Ishikawa (cell line): ENCODE data around the gene NDUFB8.

Source experiments
- CEBPB ChIP-seq: IDR thresholded peaks from 2 replicates; pipeline ENCODE4 v1.6.1; 2012
- CREB1 ChIP-seq: IDR thresholded peaks from 2 replicates; pipeline ENCODE4 v1.6.1; 2012; ENCODE audit warnings: low read depth
- EGR1 ChIP-seq: IDR thresholded peaks from 2 replicates; pipeline ENCODE4 v1.6.1; 2012
- EP300 ChIP-seq: IDR thresholded peaks from 2 replicates; pipeline ENCODE4 v1.6.1; 2012; ENCODE audit warnings: borderline replicate concordance
- FOXM1 ChIP-seq: IDR thresholded peaks from 2 replicates; pipeline ENCODE4 v1.6.1; 2012; ENCODE audit warnings: low read depth, borderline replicate concordance
- MAX ChIP-seq: IDR thresholded peaks from 2 replicates; pipeline ENCODE4 v1.6.1; 2012
- NFIC ChIP-seq: IDR thresholded peaks from 2 replicates; pipeline ENCODE4 v1.6.1; 2012
- RAD21 ChIP-seq: IDR thresholded peaks from 2 replicates; pipeline ENCODE4 v1.6.1; 2012; ENCODE audit warnings: low read depth
- TAF1 ChIP-seq: IDR thresholded peaks from 2 replicates; pipeline ENCODE4 v1.6.1; 2012; ENCODE audit warnings: low read depth, mild to moderate bottlenecking
- TCF12 ChIP-seq: IDR thresholded peaks from 2 replicates; pipeline ENCODE4 v1.6.1; 2012; ENCODE audit warnings: low read depth
- TEAD4 ChIP-seq: IDR thresholded peaks from 2 replicates; pipeline ENCODE4 v1.6.1; 2012
- YY1 ChIP-seq: IDR thresholded peaks from 2 replicates; pipeline ENCODE4 v1.6.1; 2012; ENCODE audit warnings: low read depth
- ZBTB7A ChIP-seq: IDR thresholded peaks from 2 replicates; pipeline ENCODE4 v1.6.1; 2012; ENCODE audit warnings: low read depth
- TF ChIP-seq, protein P1 (sequence below): IDR thresholded peaks from 2 replicates; pipeline ENCODE4 v1.6.1; 2012
- TF ChIP-seq, protein P2 (sequence below): IDR thresholded peaks from 2 replicates; pipeline ENCODE4 v1.6.1; 2012; ENCODE audit warnings: low read depth, mild to moderate bottlenecking

The NDUFB8 gene

DNA sequence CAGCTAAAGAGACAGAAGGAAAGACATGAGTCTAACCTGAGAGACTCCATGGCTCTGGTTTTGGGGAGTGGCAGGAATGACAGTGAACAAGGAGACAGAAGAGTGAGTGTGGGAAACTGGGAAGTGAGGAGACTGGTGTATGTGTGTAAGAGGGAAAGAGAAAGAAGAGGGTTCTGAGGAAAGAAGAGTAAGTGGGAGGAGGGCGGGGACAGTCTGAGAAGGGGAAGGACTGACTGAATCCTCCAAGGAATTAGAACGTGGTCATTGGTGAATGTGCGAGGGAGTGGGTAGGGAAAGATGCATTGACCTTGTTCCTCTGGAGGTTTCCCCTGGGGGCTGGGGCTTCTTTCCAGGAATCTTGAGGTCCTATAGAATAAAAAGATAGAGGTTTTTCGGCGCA, 40.3 kb downstream of the NDUFB8 start:
- no peak for TF ChIP-seq RAD21

DNA sequence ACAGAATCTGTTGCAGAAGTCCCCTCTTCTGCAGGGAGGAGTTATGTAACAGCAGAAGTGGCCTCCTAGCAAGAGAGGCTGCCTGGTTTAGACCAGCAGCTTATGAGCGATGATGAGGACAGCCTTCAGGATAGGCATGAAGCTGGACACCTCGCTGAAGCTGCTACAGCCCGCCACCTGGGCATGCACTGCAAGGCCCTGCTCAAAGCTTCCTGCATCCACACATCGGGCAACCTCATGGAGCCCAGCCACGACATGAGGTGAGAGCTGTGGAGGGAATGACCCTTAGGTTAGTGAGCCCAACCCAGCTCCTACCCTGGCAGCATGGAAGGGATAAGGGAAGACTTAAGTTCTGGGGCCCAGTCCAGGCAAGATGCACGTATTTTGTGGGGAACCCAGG, 42.1 kb downstream of the NDUFB8 start:
- TF ChIP-seq NFIC = no peak

GRCh38 chr10:100485801-100486495, 43.7 kb downstream of the NDUFB8 start:
- TF ChIP-seq YY1 = no peak
- TF ChIP-seq RAD21 = no peak
- no peak for TF ChIP-seq EGR1
- no peak for TF ChIP-seq NFIC
- TF ChIP-seq, protein P1, sequence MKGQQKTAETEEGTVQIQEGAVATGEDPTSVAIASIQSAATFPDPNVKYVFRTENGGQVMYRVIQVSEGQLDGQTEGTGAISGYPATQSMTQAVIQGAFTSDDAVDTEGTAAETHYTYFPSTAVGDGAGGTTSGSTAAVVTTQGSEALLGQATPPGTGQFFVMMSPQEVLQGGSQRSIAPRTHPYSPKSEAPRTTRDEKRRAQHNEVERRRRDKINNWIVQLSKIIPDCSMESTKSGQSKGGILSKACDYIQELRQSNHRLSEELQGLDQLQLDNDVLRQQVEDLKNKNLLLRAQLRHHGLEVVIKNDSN = no peak
- no peak for TF ChIP-seq FOXM1
- TF ChIP-seq ZBTB7A = no peak
- TF ChIP-seq TEAD4 = no peak

DNA sequence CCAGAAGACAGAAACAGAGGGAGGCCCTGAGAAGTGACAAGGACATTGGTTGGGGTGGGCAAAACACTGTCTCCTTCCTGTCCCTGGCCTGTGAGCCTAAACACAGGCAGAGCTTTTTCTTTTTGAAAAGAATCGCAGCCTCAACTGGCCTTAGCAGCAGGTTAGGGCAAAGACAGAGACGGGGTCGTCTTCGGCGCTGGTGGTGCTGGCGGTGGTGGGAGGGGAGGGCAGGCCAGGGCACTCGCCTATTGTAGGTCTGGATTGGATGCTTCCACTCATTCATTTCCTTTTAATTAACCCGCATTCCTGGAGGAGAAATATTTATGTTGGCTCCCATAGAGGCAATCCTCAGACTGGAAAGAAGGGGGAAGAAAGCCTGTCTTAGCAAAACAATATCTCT, 44.3 kb downstream of the NDUFB8 start:
- TF ChIP-seq, protein P1 = no peak
- TF ChIP-seq EGR1 (no peak), FOXM1 (no peak), MAX (no peak), TCF12 (no peak), ZBTB7A (no peak), TAF1 (no peak), CREB1 (no peak), CEBPB (no peak), YY1 (no peak), NFIC (no peak), EP300 (no peak), TEAD4 (no peak), RAD21 (no peak)
- TF ChIP-seq, protein P2, sequence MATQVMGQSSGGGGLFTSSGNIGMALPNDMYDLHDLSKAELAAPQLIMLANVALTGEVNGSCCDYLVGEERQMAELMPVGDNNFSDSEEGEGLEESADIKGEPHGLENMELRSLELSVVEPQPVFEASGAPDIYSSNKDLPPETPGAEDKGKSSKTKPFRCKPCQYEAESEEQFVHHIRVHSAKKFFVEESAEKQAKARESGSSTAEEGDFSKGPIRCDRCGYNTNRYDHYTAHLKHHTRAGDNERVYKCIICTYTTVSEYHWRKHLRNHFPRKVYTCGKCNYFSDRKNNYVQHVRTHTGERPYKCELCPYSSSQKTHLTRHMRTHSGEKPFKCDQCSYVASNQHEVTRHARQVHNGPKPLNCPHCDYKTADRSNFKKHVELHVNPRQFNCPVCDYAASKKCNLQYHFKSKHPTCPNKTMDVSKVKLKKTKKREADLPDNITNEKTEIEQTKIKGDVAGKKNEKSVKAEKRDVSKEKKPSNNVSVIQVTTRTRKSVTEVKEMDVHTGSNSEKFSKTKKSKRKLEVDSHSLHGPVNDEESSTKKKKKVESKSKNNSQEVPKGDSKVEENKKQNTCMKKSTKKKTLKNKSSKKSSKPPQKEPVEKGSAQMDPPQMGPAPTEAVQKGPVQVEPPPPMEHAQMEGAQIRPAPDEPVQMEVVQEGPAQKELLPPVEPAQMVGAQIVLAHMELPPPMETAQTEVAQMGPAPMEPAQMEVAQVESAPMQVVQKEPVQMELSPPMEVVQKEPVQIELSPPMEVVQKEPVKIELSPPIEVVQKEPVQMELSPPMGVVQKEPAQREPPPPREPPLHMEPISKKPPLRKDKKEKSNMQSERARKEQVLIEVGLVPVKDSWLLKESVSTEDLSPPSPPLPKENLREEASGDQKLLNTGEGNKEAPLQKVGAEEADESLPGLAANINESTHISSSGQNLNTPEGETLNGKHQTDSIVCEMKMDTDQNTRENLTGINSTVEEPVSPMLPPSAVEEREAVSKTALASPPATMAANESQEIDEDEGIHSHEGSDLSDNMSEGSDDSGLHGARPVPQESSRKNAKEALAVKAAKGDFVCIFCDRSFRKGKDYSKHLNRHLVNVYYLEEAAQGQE = no peak

GRCh38 chr10:100483876-100484666, 45.6 kb downstream of the NDUFB8 start:
- TF ChIP-seq TCF12 = no peak
- TF ChIP-seq RAD21 = no peak
- TF ChIP-seq TEAD4 = no peak
- TF ChIP-seq EGR1 = no peak
- no peak for TF ChIP-seq TAF1
- TF ChIP-seq YY1 = no peak
- no peak for TF ChIP-seq ZBTB7A
- TF ChIP-seq CREB1 = no peak
- TF ChIP-seq, protein P2 = no peak
- TF ChIP-seq CEBPB = no peak
- no peak for TF ChIP-seq MAX
- no peak for TF ChIP-seq EP300
- TF ChIP-seq, protein P1 = no peak

- no peak for TF ChIP-seq FOXM1
- TF ChIP-seq ZBTB7A = no peak
- TF ChIP-seq TCF12 = no peak
Observed at GRCh38 chr10:100482834-100483185, 46.9 kb downstream of the NDUFB8 start.
